Mesodermal cell (in vitro differentiated cells): ENCODE results near the gene ZNF787.

Experiments used
- H3K27ac ChIP-seq: 2 replicates; pipeline ENCODE4 v1.7.0; 2013; ENCODE audit warnings: mild to moderate bottlenecking, low read depth, low read length, moderate library complexity; ENCODE audit not compliant: severe bottlenecking
- H3K36me3 ChIP-seq: 2 replicates; pipeline ENCODE4 v1.7.1; 2013; ENCODE audit warnings: mild to moderate bottlenecking, low read length, moderate library complexity; ENCODE audit not compliant: control insufficient read depth, insufficient read depth
- H3K4me1 ChIP-seq: one replicate; pipeline ENCODE4 v1.7.1; 2013; ENCODE audit warnings: mild to moderate bottlenecking, low read length; ENCODE audit not compliant: insufficient read depth, control insufficient read depth, poor library complexity, severe bottlenecking
- H3K4me3 ChIP-seq: 2 replicates; pipeline ENCODE4 v1.7.0; 2013; ENCODE audit warnings: low read length, control low read depth, mild to moderate bottlenecking; ENCODE audit not compliant: insufficient read depth, poor library complexity, severe bottlenecking; ENCODE audit errors: extremely low read depth
- H3K9me3 ChIP-seq: 2 replicates; pipeline ENCODE4 v1.7.1; 2013; ENCODE audit warnings: mild to moderate bottlenecking, low read length, moderate library complexity; ENCODE audit not compliant: control insufficient read depth
- WGBS, 2 experiments: methylation state at CpG; one replicate each; pipeline ENCODE4 v1.1.5; 2013; ENCODE audit warnings: missing lambda C conversion rate in 2 of 2; ENCODE audit not compliant: insufficient coverage in 2 of 2; 5-methylcytosine and 5-hydroxymethylcytosine counted together

Gene ZNF787

DNA sequence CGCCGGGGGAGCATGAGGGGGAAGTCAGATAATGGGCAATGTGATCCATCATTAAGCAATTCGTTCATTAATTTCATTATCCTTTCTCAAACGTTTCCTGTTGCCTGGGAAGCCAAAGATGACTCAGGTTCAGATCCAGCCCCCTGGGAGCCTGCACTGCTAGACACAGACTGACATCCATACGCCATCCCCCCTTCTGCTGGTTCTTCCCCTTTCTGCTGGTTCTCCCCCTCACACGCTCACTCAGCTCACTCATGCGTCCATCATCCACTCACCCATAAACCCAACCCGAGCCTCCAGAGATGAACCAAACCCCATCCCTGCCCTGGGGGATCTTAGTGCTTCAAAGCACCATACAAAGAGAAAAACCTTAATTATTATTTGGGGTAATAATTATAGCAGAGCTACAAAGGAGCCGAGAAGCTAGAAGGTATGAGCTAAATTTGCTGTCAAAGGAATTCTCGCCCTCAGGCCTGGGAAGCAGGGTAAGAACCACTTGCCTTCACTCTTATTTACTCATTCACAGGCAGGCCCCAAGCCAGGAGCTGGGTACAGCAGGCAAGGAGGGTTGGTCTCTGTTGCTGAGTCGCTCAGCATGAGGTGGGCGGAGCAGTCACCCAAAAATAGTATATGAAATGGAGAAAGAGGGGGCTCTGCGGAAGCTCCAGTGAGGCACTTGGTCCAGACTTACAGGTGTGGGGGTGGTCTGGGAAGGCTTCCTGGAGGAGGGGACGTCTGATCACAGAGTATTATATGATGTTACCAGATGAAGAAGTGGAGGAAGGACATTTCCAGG lies 13.0 kb upstream of the ZNF787 start:
- Histone ChIP-seq H3K9me3 (no peaks in the 10 kb centered on the region), H3K36me3 (no peaks in the 10 kb centered on the region), H3K27ac (peak overlapping the region; percentile 41), H3K4me1 (peaks cover 8% of the 10 kb centered on the region), H3K4me3 (no peak overlapping the region)
- 87 to 94% methylated on average over 5 to 9 of the region's 14 CpGs for WGBS, 2 experiments

GRCh38 chr19:56132316-56132822 lies 11.3 kb upstream of the ZNF787 start:
- H3K4me3 ChIP-seq = no peak overlapping the region
- no peaks in the 10 kb centered on the region for H3K36me3 ChIP-seq
- no peaks in the 10 kb centered on the region for H3K9me3 ChIP-seq
- peaks cover 8% of the 10 kb centered on the region for H3K4me1 ChIP-seq
- H3K27ac ChIP-seq = peak overlapping the region; percentile 93
- 72 to 79% methylated on average over 11 to 14 of the region's 14 CpGs for WGBS, 2 experiments

GRCh38 chr19:56131651-56132050 lies 10.6 kb upstream of the ZNF787 start:
- 95 to 96% methylated on average over 7 to 8 of the region's 8 CpGs for WGBS, 2 experiments
- Histone ChIP-seq H3K9me3 (no peaks in the 10 kb centered on the region), H3K4me1 (peaks cover 8% of the 10 kb centered on the region), H3K36me3 (no peaks in the 10 kb centered on the region), H3K27ac (peak overlapping the region; percentile 93), H3K4me3 (no peak overlapping the region)

DNA sequence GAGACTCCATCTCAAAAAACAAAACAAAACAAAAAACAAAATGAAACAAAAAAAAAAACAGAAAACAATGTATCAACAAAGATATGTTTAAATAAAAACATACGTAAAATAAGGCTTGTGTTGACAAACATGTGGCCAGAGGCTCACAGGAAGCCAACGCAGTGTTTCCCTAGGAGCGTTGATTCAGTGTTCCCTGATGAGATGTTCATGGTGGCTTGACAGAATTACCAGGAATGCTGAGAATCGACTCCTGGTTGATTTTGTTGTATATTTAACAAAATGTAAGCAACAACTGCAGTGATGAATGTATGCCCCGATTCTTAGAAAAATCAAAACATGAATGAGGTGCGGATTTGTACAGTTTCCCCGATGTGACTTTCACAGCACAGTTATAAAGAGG lies 8.9 kb upstream of the ZNF787 start:
- H3K4me3 ChIP-seq = no peak overlapping the region
- H3K4me1 ChIP-seq = peaks cover 8% of the 10 kb centered on the region
- H3K27ac ChIP-seq = no peak overlapping the region
- WGBS, 2 experiments = 95% methylated on average over 7 of the region's 7 CpGs
- H3K9me3 ChIP-seq = no peaks in the 10 kb centered on the region
- no peaks in the 10 kb centered on the region for H3K36me3 ChIP-seq

DNA sequence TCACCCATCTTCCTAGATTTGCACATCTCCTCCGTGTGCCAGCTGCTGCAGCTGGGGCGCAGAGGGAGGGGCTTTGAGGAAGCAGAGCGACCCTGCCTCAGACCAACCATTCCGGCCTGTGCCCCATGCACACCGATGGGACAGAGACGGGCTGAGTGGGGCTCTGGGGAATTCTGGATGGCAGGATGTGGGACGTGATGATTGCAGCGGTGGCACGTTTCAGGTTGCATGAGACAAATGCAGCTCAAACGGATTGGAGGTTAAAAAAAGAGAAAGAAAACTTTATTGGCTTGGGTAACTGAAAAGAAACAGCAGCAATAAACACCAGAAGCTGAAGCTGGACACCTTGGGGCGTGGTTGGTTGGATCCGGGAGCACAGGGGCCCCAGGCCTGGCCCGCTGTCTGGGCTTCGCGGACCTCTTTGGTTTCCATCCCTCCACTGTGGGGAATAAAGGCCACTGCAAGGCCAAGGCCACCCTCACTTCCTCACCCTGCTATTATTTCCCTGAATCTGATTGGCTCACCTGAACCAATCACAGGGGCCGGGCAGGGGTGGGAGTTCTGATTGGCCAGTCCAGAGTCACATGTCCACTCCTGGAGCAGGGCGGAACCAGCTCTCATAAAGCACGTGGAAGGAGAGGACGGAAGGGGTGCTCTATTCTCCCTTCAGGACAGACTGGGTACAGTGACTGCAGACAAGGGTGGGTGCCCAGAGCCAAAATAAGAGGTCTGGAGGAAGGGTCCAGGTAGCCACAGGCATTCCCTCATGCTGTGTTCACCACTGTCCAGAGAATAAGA lies 6.1 kb upstream of the ZNF787 start:
- Histone ChIP-seq H3K4me3 (no peak overlapping the region), H3K4me1 (peaks cover 6% of the 10 kb centered on the region), H3K36me3 (no peaks in the 10 kb centered on the region), H3K27ac (no peak overlapping the region), H3K9me3 (no peaks in the 10 kb centered on the region)
- 86 to 90% methylated on average over 18 to 19 of the region's 19 CpGs for WGBS, 2 experiments

DNA sequence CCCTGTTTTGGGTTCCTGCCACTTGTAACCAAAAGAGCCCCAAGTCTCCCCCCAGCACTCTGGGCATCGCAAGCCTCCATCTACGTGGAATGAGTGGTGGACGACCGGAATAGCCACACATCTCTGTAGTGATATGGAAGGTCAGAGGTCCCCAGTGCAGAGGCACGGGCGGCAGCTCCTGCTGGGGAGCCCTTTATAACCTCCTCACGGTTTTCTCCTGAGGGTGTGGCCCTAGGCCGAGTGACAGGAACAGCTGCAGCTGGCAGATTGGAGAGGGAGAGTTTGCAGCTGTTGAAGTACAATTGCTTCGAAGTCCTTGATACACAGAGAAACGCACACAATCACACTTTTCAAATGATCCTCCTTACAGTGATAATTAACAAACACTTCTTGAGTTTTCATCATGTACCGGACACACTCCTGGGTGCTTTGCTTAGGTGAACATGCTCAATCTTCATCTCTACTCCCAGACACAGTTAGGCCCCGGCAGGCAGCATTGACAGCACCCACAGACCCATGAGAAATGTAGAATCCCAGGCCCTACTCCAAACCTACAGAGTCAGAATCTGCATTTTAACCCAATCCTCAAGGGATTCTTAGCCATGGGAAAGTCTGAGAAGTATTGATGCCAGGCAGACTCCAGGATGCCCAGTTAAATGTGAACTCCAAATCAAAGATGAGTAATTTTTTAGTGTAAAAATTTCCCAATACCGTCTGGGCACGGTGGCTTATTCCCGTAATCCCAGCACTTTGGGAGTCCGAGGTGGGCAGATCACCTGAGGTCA lies 4.9 kb upstream of the ZNF787 start:
- Histone ChIP-seq H3K36me3 (no peaks in the 10 kb centered on the region), H3K9me3 (no peaks in the 10 kb centered on the region), H3K4me3 (no peak overlapping the region), H3K4me1 (no peaks in the 10 kb centered on the region), H3K27ac (no peak overlapping the region)
- 78 to 92% methylated on average over 10 to 13 of the region's 16 CpGs for WGBS, 2 experiments

DNA sequence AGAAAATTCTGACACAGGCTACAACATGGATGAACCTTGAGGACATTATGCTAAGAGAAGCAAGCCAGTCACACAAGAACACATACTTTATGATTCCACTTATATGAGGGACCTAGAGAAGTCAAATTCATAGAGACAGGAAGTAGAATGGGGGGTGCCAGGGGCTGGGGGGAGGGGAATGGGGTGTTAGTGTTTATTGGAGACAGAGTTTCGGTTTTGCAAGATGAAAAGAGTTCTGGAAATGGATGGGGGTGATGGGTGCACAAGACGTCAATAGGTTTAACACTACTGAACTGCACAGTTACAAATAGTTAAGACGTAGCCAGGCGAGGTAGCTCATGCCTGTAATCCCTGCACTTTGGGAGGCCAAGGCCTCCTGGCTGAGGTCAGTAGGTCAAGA lies 3.5 kb upstream of the ZNF787 start:
- no peak overlapping the region for H3K4me3 ChIP-seq
- 79 to 83% methylated on average over 3 to 4 of the region's 4 CpGs for WGBS, 2 experiments
- H3K4me1 ChIP-seq = peaks cover under 1% of the 10 kb centered on the region
- no peak overlapping the region for H3K27ac ChIP-seq
- H3K9me3 ChIP-seq = no peaks in the 10 kb centered on the region
- no peaks in the 10 kb centered on the region for H3K36me3 ChIP-seq

GRCh38 chr19:56123266-56123891 lies 2.3 kb upstream of the ZNF787 start:
- Histone ChIP-seq H3K36me3 (peaks cover 10% of the 10 kb centered on the region), H3K9me3 (no peaks in the 10 kb centered on the region), H3K4me1 (peaks cover 8% of the 10 kb centered on the region), H3K4me3 (no peak overlapping the region), H3K27ac (no peak overlapping the region)
- 92 to 98% methylated on average over 14 to 16 of the region's 16 CpGs for WGBS, 2 experiments

DNA sequence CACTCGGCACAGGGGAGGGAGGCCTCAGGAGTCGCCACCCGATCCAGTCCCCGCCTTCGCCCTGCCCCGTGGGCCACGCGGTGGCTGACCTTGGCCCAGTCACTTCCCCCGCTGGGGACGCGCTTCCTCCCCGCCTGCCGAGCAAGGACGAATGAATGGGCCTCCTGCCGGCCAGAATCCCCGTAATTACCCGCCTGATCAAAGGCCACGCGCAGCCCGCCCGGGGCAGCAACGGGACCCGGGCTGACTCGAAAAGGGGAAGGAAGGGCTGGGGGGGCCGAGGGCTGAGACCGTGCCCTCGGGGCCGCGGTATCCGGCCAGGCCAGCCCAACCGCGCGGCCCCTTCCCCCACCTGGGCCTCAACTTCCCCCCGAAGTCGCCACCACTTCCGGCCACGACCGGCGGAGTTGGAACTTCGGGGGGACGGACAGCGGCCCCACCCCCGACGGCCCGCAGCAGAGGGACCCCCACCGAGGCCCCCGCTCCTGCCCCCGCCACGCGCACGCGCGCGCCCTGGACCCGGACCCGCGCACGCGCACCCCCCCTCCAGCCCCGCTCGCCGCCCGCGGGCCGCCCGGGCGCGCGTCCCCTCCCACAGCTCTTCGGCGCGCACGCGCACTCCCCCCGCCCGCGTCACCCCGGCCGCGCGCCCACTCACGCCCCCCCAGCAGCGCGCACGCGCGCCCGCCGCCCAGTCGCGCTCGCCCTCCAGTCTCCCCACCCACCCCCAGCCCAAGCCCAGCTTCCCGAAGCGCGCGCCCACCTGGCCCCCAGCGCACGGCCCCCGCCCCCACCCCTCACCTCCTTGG lies 520 bp downstream of the ZNF787 start:
- peaks cover 8% of the 10 kb centered on the region for H3K4me1 ChIP-seq
- 0 to 2% methylated on average over 28 to 38 of the region's 99 CpGs for WGBS, 2 experiments

More for the DNA sequence above, 520 bp downstream of the ZNF787 start:
- Histone ChIP-seq H3K36me3 (peaks cover 29% of the 10 kb centered on the region), H3K4me3 (peak overlapping the region; percentile 73), H3K27ac (peak overlapping the region; percentile 89), H3K9me3 (no peaks in the 10 kb centered on the region)
